ENCODE data around the gene GAPDHS.

The GAPDHS gene

DNA sequence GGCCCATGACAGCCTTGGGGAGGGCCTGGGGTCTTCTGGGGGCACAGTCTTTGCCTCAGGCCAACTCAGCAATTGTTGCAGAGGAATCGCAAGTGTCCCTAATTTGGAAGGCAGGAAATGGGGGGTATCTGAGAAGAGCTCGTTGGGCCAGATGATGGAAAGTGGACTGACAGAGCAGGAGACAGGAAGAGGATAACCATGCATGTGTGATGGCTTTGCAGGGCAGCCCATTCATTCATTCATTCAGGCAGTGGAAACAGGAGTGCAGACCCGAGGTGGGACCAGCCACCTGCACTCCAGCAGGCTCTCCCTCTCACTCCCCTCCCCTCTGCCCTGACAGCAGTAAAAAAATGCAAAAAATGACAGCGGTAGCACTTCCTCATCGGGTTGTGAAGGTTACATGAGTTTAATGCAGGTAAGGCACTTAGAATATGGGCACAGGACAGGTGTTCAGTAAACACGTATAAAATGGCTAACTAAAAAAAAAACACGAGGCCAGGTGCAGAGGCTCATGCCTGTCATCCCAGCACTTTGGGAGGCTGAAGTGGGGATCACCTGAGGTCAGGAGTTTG is 7.2 kb downstream of the GAPDHS start:
- no peak for DNase-seq

- DNase-seq, result no peak
Measured at GRCh38 chr19:35542209-35542608, 9.0 kb downstream of the GAPDHS start.

DNA sequence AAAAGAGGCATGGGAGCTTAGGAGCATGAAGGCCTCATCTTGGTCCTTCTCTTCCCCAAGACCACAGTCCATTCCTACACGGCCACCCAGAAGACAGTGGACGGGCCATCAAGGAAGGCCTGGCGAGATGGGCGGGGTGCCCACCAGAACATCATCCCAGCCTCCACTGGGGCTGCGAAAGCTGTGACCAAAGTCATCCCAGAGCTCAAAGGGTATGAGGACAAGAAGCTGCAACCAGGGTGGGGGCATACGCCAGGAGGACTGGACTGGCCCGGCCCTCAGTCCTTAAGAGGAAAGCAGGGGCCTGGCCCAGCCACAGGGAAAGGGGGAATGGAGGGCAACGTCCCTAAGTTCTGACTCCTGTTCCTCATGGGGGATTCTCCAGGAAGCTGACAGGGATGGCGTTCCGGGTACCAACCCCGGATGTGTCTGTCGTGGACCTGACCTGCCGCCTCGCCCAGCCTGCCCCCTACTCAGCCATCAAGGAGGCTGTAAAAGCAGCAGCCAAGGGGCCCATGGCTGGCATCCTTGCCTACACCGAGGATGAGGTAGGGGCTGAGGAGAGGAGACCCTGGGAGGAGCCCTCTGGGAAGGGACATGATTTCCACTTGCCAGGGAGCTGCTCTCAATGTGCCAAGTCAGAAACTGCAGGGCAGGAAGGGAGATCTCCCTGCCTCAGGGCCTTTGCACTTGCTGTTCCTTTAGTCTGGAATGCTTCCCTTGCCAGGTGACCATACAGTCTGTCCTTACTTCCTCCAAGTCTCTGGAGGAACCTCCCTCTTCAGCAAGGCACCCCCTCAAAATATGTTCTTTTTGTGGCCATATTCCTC is 10.2 kb downstream of the GAPDHS start:
- DNase-seq, result no peak

DNA sequence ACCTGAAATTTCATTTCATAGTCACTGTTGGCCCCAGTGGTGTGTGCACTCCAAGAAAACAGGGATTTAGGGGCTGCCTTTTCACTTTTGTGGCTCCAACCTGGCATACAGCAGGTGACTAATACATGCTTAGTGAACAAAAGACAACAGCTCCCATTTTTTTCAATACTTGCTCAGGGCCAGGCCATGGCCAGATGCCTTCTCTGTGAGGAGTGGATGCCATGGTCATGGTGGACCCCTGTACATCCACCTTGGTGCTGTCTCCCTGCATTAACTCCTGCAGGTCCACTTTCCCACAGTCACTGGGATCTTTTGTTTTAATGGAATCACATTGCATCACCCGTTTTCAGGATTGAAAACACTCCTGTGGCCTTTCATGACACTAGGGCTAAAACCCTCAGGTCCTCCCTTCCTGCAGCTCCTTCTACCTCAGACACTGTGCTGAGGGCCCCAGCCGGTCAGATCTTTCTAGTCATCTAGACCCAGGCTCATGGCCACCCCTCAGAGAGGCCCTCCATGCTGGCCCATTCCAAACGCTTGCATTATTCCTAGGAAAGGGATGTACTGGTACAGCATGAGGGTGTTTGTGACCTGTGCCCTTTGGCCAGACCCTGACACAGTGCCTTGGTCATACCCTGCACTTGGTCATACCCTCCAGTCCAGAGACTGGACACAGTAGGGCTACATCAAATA is 11.0 kb downstream of the GAPDHS start:
- DNase-seq, result no peak

GRCh38 chr19:35545001-35545854 is 12.0 kb downstream of the GAPDHS start, which contains the start of gene TMEM147:
TSS of gene TMEM147 (plus strand) at chr19:35545626. CDS start at chr19:35545740, 114 bp downstream.
- DNase-seq, result peak; percentile 72 to 81

GRCh38 chr19:35545855-35546381 is 12.7 kb downstream of the GAPDHS start:
- no peak for DNase-seq

GRCh38 chr19:35546532-35546931 is 13.3 kb downstream of the GAPDHS start:
- no peak for DNase-seq

- DNase-seq, result peak; percentile 65 to 74
Measured at GRCh38 chr19:35549174-35549788, 16.0 kb downstream of the GAPDHS start.

DNA sequence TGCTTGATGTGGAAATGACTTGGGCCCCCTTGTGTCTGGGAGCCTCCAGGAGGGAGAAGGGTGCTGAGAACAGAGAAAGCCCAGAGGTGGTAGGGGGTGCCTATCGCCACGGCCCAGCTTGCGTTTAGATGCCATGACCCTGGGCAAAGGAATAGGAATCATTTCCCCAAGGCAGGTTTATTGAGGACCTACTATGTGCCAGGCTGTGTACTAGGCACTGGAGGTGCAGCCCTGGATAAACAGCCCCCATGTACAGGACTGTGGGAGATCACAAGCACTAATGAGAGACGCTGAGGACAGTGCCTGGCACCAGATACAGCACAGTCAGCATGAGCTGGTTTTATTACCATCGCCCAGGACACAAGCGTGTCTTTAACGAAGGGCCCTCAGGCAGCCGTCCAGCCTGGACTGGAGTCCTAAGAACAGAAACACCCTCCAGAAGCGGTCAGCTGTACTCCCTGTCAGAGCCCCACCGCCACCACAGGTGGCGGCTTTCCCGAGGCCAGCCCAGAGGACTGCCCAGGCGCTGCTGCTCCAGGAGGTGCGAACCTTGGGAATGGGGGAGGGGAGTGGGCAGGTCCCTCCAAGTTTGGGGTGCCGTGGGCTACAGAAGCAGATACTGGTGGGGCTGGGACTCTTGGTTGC is 16.7 kb downstream of the GAPDHS start:
- no peak for DNase-seq

- no peak for DNase-seq
Measured at GRCh38 chr19:35551091-35551810, 18.0 kb downstream of the GAPDHS start.

DNA sequence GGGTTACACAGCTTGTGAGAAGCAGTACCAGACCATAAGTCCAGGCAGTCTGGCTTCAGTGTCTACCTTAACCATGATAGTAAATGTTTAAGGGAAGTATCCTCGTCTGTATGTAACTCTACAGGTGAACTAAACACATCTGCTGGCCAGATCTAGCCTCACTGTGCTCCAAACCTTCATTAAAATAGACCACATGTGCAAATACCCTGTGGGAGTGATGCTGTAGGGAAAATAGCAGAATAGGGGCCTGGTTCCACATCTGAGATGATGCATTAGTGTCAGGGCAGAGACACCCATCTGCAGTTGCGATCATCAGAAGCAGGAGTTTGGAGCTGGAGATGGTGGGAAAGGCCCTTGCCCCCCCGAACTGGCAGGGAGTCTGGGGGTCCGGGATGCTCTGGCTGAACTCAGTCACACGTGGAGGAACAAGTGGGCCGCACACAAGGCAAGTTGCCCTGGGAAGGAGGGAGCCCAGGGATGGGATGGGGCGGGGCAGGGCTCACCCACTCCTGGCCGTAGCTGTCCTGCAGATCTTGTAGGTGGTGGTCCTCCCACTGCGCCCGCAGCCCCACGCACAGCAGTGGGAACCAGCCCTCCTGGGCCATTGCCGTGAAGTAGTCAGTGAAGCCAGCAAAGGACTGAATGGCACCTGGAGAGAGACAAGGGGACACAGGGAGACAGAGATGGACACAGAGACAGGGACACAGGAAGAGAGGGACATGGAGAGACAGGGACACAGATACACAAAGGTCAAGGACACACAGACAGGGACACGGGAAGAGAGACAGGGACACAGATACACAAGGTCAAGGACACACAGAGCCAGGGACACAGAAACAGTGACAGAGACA is 19.5 kb downstream of the GAPDHS start:
- DNase-seq, result no peak

DNA sequence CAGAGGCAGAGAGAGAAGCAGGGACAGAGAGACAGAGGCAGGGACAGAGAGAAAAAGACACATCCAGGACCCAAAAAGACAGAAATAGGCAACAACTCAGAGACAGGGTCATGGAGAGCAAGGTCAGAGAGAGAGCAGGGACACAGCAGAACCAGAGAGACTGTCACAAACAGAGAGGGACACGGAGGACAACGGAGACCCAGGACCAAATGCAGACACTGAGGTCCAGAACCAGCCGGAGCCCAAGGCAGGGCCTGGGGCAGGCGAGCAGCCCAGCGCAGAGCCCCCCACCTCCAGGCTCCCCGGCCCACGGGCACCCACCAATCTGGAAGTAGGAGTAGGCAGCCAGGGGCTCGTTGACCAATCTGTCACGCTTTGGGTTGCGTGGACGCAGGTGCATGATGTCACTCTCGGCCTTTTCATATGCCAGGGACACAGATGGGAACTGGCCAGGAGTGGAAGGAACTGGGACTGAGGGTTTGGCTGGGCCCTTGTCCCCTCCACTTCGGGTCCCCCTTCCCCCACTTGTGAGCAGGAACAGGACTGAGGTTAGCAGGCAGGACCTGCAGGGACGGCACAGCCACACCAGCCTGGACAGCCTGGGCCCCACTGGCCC is 20.2 kb downstream of the GAPDHS start:
- DNase-seq, result no peak

DNA sequence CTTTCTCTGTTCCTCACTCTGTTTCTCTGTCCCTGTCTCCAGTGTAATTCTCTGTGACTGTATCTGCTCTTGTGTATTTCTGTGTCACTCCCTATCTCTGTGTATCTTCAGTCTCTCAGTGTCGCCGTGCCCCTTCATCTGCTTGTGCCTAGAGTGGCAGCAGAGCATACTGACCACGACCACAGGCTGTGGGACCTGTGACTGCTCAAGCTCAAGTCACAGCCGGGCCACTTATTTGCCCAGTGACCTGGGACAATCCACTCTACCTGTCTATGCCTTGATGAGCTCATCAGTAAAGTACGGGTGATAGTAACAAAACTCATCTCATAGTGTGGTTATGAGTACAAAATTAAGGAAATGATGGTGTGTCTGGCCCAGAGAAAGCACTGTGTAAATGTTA is 20.8 kb downstream of the GAPDHS start:
- DNase-seq, result no peak

GRCh38 chr19:35555301-35556005 is 22.2 kb downstream of the GAPDHS start:
- peak; percentile 70 to 75 for DNase-seq

GRCh38 chr19:35556025-35556590 is 22.9 kb downstream of the GAPDHS start:
- no peak for DNase-seq

DNA sequence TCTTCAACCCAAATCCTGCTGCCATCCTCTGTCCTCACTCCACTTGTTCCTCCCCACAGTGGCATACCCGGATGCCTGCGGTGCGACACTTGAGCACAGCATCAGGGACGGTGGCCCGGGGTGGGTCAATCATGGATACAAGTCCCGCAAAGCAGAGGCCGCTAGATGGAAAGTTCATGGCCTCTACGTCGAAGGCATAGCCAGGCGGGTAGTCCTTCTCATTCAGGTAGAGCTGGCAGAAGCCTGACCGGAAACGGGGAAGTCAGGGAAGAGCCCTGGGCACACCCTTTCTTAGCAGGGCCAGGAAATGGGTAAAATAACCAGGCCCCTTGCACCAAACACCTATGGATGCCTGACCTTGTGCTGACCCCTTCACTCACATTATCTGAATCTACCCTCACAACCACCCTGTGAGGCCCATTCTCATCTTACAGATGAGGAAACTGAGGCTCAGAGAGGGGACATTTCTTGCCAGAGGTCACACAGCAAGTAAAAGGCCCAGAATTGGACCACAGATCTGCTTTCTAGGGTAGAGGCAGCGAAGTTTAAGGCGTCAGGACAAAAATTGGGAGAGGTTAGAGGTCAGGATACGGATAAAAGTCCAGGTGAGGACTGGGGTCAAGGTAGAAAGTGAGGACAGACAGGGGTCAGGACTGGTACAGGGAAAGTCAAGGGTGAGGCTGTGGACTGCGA is 23.7 kb downstream of the GAPDHS start:
- DNase-seq, result no peak

DNA sequence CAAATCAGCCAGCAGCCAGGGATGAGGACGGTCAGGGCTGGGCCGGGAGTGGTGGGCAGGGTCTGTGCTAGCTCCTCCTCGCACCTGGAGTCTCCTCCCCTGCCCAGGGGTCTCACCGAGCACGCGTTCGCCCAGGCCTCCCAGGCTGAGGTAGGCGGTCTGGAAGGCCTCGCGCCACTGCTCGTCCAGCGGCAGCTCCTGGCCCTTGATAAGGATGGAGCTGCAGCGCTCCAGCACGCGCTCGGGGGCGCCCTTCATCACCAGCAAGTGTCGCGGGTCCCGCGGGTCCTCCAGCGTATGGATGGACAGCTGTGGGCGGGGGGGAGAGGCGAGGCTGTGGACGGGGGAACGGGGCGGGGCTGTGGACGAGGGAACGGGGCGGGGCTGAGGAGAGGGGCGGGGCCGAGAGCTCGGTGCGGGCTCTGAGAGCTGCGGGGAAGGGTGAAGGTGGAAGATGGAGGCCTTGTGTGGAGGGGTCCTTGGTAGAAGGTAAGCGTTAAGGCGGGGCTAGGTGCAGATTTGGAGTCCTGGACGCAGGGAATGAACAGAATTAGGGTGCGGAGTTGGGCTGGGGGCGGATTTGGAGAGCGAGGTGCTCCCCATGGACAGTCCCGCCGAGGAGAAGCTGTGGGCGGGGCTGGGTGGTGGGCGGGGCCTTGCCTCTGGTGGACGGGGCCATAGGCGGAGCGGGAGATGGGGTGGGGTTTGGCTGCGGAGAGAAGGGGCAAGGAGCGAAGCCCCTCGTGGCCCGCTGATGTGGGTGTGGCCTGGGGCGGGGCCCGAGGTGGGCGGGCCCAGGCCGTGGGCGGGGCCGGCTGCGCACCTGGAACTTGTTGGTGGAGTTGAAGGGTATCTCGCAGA is 24.5 kb downstream of the GAPDHS start:
- DNase-seq, result peak; percentile 74 to 84

Measured in SHP77 (cell line).